Suprapubic skin (tissue), 4 donors: ENCODE measurements around the gene CNRIP1. TPM values are rescaled to one million over a fixed set of nuclear protein-coding genes. Genes with fewer than 3 reads are reported as not detected.

Experiments used
- DNase-seq, 2 donors: peaks; one replicate each; pipeline ENCODE4 v3.0.0-alpha.2; 2019; ENCODE audit warnings: low spot score in 2 of 2
- H3K27ac ChIP-seq: fragments of 200-600 bp; sonication (generic); one replicate; pipeline ENCODE4 v1.5.1; 2019
- H3K27me3 ChIP-seq: fragments of 200-600 bp; sonication (generic); one replicate; pipeline ENCODE4 v1.5.1; 2019
- H3K36me3 ChIP-seq: fragments of 200-600 bp; sonication (generic); one replicate; pipeline ENCODE4 v1.5.1; 2019
- H3K4me1 ChIP-seq: fragments of 200-600 bp; sonication (generic); one replicate; pipeline ENCODE4 v1.5.1; 2019
- H3K4me3 ChIP-seq: fragments of 200-600 bp; sonication (generic); one replicate; pipeline ENCODE4 v1.5.1; 2019; ENCODE audit warnings: mild to moderate bottlenecking
- H3K9me3 ChIP-seq: fragments of 200-600 bp; sonication (generic); one replicate; pipeline ENCODE4 v1.5.1; 2019
- EP300 ChIP-seq: sonication (generic); formaldehyde crosslinking; IDR thresholded peaks from one replicate; pipeline ENCODE4 v1.6.1; 2017; ENCODE audit warnings: antibody characterized with exemption
- POLR2A ChIP-seq, 2 donors: fragments of 450-650 bp; IDR thresholded peaks; one replicate each; pipeline ENCODE4 v1.6.1; 2017; ENCODE audit warnings: antibody characterized with exemption in 2 of 2, mild to moderate bottlenecking in 2 of 2, moderate library complexity in 2 of 2
- POLR2AphosphoS5 ChIP-seq, 3 donors: sonication (generic); formaldehyde crosslinking; IDR thresholded peaks; one replicate each; pipeline ENCODE4 v1.6.1; 2017; ENCODE audit warnings: antibody characterized with exemption in 3 of 3
- WGBS: methylation state at CpG from one replicate; pipeline ENCODE4 v1.1.5; 2018; 5-methylcytosine and 5-hydroxymethylcytosine counted together
- total RNA-seq, 4 donors: library from RNA; depleted of rRNA; stranded (reverse); fragments of >200 nt; gene quantifications; one replicate each; pipeline ENCODE4 v1.1.0, GENCODE V29; 2016
- TF ChIP-seq, protein P1 (sequence below), 2 donors: fragments of 200-600 bp in 1 of 2; fragments of 450-650 bp in 1 of 2; sonication (generic) in 1 of 2; IDR thresholded peaks; one replicate each; pipeline ENCODE4 v1.5.1; 2016 to 2019; ENCODE audit warnings: antibody characterized with exemption in 2 of 2, mild to moderate bottlenecking in 1 of 2, moderate library complexity in 1 of 2

CNRIP1 gene
- total RNA-seq, 4 donors from 2014 or later = 3.4 to 13.5 (median 6.6) TPM

DNA sequence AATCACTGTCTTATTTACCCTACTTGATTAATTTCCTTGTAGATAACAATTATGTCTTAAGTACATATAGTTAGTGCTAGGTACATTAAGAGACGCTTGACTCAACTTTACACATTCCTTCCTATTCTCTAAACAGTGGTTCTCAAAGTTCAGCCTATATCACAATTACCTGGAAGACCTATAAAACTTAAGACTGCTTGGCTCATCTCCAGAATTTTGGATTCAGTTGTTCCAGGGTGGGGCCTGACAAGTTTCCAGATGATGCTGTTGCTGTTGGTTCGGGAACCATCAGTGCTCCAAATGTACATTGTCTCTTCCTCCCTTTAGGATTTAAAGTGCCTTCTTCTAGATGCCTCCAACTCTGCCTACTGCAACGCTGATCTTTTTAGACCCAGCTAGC is 71.4 kb downstream of the CNRIP1 start:
- TF ChIP-seq EP300 (no peak), POLR2AphosphoS5 (IDR thresholded peaks at IDR 0.05) (no peak), POLR2A (IDR thresholded peaks at IDR 0.05) (no peak)
- TF ChIP-seq, protein P1, sequence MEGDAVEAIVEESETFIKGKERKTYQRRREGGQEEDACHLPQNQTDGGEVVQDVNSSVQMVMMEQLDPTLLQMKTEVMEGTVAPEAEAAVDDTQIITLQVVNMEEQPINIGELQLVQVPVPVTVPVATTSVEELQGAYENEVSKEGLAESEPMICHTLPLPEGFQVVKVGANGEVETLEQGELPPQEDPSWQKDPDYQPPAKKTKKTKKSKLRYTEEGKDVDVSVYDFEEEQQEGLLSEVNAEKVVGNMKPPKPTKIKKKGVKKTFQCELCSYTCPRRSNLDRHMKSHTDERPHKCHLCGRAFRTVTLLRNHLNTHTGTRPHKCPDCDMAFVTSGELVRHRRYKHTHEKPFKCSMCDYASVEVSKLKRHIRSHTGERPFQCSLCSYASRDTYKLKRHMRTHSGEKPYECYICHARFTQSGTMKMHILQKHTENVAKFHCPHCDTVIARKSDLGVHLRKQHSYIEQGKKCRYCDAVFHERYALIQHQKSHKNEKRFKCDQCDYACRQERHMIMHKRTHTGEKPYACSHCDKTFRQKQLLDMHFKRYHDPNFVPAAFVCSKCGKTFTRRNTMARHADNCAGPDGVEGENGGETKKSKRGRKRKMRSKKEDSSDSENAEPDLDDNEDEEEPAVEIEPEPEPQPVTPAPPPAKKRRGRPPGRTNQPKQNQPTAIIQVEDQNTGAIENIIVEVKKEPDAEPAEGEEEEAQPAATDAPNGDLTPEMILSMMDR (IDR thresholded peaks at IDR 0.05) = no peak
- H3K4me3 ChIP-seq = no peak overlapping the region
- H3K9me3 ChIP-seq = no peaks in the 10 kb centered on the region
- 63% methylated on average over 3 of the region's 3 CpGs for WGBS
- DNase-seq = no peak
- H3K4me1 ChIP-seq = peaks cover 62% of the 10 kb centered on the region
- H3K27me3 ChIP-seq = no peaks in the 10 kb centered on the region
- H3K36me3 ChIP-seq = no peaks in the 10 kb centered on the region
- no peak overlapping the region for H3K27ac ChIP-seq

DNA sequence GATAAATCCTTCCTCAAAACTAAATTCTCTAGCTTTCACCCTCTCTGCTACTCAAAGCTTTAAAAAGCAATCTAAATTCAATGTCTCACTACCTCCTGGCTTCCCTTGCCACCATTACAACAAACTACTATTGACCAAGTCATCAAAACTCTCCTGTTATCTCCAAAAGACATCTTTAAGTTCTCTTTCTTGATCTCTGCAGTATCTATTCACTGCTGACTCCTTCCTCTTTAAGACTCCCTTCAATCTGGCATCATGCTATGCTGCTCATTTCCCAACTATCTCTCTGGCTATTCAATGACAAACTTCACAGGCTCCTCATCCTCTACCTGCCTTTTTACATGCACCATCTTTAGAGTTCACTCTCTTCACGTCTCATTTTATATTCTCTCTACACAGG is 73.4 kb downstream of the CNRIP1 start:
- 77% methylated on average over 1 of the region's 1 CpG for WGBS
- Histone ChIP-seq H3K4me1 (peaks cover 68% of the 10 kb centered on the region), H3K27me3 (no peaks in the 10 kb centered on the region), H3K9me3 (no peaks in the 10 kb centered on the region), H3K4me3 (no peak overlapping the region), H3K27ac (no peak overlapping the region), H3K36me3 (no peaks in the 10 kb centered on the region)
- no peak for TF ChIP-seq EP300
- TF ChIP-seq POLR2A (IDR thresholded peaks at IDR 0.05) = no peak
- no peak for TF ChIP-seq POLR2AphosphoS5 (IDR thresholded peaks at IDR 0.05)
- TF ChIP-seq, protein P1 (IDR thresholded peaks at IDR 0.05) = no peak
- no peak for DNase-seq

DNA sequence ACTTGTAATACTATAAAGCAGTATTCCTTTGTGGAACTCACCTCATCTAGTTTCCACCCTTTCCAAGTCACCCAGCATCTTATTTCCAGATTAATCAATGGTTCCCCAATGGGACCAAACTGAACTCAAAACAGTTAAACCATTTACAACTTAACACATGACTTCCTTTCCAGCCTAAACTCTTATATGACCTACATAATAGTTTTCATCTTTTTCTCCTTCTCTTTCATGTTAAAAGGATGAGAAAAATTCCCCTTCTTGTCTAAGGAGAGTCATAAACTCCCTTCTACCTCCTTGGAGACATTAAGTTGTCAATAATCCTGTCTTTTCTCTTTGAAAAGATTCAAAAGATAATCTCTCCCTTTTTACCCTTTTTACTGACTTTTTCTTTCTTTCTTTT is 74.1 kb downstream of the CNRIP1 start:
- Histone ChIP-seq H3K27ac (no peak overlapping the region), H3K4me3 (no peak overlapping the region), H3K27me3 (no peaks in the 10 kb centered on the region), H3K4me1 (peaks cover 67% of the 10 kb centered on the region), H3K36me3 (no peaks in the 10 kb centered on the region), H3K9me3 (no peaks in the 10 kb centered on the region)
- TF ChIP-seq POLR2A (IDR thresholded peaks at IDR 0.05) = no peak
- TF ChIP-seq, protein P1 (IDR thresholded peaks at IDR 0.05) = no peak
- no peak for TF ChIP-seq POLR2AphosphoS5 (IDR thresholded peaks at IDR 0.05)
- TF ChIP-seq EP300 = no peak
- DNase-seq = no peak

DNA sequence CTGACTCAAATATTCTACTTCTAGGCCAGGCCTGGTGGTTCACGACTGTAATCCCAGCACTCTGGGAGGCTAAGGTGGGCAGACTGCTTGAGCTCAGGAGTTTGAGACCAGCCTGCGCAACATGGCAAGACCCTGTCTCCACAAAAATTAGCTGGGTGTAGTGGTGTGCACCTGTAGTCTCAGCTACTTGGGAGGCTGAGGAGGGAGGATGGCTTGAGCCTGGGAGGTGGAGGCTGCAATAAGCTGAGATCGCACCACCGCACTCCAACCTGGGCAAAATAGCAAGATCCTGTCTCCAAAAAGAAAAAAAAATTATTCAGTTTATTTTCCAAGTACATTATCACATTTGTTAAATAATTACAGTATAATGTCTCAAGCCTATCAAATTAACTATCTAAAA is 74.7 kb downstream of the CNRIP1 start:
- Histone ChIP-seq H3K4me3 (no peak overlapping the region), H3K36me3 (no peaks in the 10 kb centered on the region), H3K27ac (no peak overlapping the region), H3K4me1 (peaks cover 67% of the 10 kb centered on the region), H3K9me3 (no peaks in the 10 kb centered on the region), H3K27me3 (no peaks in the 10 kb centered on the region)
- TF ChIP-seq POLR2AphosphoS5 (IDR thresholded peaks at IDR 0.05) (no peak), EP300 (no peak), POLR2A (IDR thresholded peaks at IDR 0.05) (no peak)
- TF ChIP-seq, protein P1 (IDR thresholded peaks at IDR 0.05) = no peak
- 95% methylated on average over 4 of the region's 4 CpGs for whole genome bisulfite sequencing
- no peak for DNase-seq

DNA sequence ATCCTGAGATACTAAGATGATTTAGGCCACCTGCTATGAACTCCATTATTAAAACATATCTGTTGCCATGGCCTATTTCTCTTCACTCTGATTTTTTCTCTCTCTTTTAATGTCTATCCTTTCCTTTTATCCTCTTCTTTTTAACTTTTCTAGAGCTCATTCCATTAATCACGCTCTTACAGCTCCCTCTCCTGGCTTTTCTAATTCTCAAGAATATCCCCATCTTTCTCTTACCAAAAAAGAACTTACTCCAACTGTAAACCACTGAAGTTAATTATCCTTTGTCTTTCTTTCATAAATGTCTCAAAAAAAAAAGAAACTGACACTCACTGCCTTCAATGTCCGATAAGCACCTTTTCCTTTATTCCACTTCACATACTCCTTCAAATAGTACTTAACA is 75.3 kb downstream of the CNRIP1 start:
- peaks cover 67% of the 10 kb centered on the region for H3K4me1 ChIP-seq
- TF ChIP-seq, protein P1 (IDR thresholded peaks at IDR 0.05) = no peak
- TF ChIP-seq POLR2A (IDR thresholded peaks at IDR 0.05) (no peak), EP300 (no peak), POLR2AphosphoS5 (IDR thresholded peaks at IDR 0.05) (no peak)
- no peaks in the 10 kb centered on the region for H3K27me3 ChIP-seq
- 70% methylated on average over 2 of the region's 2 CpGs for WGBS
- no peak overlapping the region for H3K27ac ChIP-seq
- no peak for DNase-seq
- H3K9me3 ChIP-seq = no peaks in the 10 kb centered on the region
- H3K4me3 ChIP-seq = no peak overlapping the region
- H3K36me3 ChIP-seq = no peaks in the 10 kb centered on the region

Other genes with a start within 250 kb of the CNRIP1 start
- 10 to 100 TPM in 3 of 4 donors, 1 to 10 TPM in 1; 8.4 to 20.2 (median 15.5) TPM for gene PNO1, start 162.1 kb downstream of the CNRIP1 start, total RNA-seq
- 10 to 100 TPM; 31.3 to 40.0 (median 36.2) TPM for gene PPP3R1, start 67.4 kb downstream of the CNRIP1 start, total RNA-seq
- 1 to 10 TPM; 1.1 to 2.6 (median 1.7) TPM for gene PLEK, start 45.3 kb upstream of the CNRIP1 start, total RNA-seq
- 1 to 10 TPM; 1.1 to 2.7 (median 1.7) TPM for gene FBXO48, start 147.3 kb upstream of the CNRIP1 start, total RNA-seq
- 10 to 100 TPM in 2 of 4 donors, 1 to 10 TPM in 2; 8.8 to 10.5 (median 9.9) TPM for gene APLF, start 147.6 kb upstream of the CNRIP1 start, total RNA-seq